Measurements from ENCODE around the gene ANKRD13A.
"Not testable (repeated sequence)": the region's sequence is repeated elsewhere in the genome, so short reads cannot be mapped to it uniquely, and the experiment has no call there.

The ANKRD13A gene

DNA sequence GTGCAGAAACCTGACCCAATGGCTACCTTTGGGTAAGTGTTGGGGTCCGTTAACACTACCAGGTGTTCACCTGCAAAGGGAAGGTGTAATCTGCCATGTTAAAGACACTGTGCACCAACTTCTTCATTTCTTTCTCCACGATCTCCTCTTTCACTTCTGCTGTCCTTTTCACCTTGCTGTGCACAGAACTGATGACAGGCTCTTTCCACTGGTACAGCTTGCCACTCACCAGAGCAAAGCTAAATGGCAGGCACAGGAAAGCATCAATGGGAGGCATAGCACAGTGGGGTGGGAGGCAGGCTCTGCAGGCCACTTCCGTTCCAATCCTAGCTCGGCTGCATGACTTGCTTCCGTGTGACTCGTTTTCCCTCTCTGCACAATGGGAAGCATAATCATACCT, 51.7 kb downstream of the ANKRD13A start:
- no peak overlapping the region for H3K4me3 ChIP-seq (ENCODE audit: low read depth, low read length)
- no peak for TF ChIP-seq CTCF (IDR thresholded peaks at IDR 0.05; ENCODE audit: control insufficient read depth, extremely low read depth, insufficient read depth)
- no peak for DNase-seq (ENCODE audit: low read depth)

DNA sequence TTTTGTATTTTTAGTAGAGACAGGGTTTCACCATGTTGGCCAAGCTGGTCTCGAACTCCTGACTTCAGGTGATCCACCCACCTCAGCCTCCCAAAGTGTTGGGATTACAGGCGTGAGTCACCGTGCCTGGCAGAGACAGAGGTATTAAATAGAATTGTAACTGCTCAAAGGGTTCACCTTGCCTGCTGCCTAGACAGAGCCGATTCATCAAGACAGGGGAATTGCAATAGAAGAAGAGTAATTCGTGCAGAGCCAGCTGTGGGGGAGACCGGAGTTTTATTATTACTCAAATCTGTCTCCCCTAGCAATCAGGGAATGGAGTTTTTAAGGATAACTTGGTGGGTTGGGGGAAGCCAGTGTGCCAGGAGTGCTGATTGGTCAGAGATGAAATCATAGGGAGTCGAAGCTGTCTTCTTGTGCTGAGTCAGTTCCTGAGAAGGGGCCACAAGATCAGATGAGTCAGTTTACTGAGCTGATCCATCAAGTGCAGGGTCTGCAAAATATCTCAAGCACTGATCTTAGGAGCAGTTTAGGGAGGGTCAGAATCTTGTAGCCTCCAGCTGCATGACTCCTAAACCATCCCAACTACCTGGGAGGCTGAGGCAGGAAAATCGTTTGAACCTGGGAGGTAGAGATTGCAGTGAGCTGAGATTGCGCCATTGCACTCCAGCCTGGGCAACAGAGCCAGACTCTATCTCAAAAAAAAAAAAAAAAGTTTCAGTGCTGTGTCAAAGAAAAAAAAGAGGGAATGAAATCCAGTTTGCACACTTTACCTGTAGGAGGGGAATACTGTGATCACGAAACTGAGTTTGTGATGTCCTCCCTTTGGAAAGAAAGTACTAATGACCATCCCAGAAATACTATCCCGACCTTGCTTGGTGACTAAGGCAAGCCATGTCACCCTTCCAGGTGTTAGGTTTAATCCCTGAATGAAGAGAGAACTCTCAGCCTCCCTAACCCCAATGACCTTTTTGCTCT, 56.4 kb downstream of the ANKRD13A start:
- not testable (repeated sequence) for DNase-seq (ENCODE audit: low read depth); H3K4me3 ChIP-seq (ENCODE audit: low read depth, low read length)

- DNase-seq (ENCODE audit: low read depth): not testable (repeated sequence)
Measured at GRCh38 chr12:110056643-110057042, 57.4 kb downstream of the ANKRD13A start.

DNA sequence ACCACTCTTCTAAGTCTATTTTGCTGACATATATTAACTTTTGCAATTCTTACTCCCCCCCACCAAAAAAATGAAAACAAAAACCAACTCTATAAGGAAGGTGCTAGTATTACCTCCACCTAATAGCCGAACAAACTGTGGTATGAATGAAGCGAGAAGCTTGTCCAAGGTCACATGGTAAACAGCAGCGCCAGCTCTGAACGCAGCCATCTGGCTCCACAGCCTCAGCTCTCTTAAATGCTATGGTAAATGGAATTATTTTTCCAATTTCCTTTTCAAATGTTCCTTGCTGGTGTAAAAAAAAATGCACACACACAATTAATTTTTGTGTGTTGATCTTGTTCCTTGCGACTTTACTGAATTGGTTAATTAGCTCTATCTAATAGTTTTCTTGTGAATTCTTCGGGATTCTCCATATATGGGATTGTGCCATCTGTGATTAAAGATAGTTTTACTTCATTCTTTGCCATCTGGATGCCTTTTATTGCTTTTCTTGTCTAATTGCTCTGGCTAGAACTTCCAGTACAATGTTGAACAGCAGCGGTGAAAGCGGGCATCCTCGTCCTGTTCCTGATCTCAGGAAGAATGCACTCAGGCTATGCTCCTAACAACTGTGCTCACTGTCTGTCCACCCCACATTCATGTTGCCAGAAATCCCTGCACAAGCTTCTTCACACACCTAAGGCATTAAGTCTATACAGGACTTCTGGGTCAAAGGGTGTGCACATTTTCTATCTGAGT, 59.8 kb downstream of the ANKRD13A start:
- TF ChIP-seq CTCF (IDR thresholded peaks at IDR 0.05; ENCODE audit: control insufficient read depth, extremely low read depth, insufficient read depth): no peak
- no peak overlapping the region for H3K4me3 ChIP-seq (ENCODE audit: low read depth, low read length)
- no peak for DNase-seq (ENCODE audit: low read depth)

More at GRCh38 chr12:110056643-110057042, 57.4 kb downstream of the ANKRD13A start:
- not testable (repeated sequence) for H3K4me3 ChIP-seq (ENCODE audit: low read depth, low read length)

DNA sequence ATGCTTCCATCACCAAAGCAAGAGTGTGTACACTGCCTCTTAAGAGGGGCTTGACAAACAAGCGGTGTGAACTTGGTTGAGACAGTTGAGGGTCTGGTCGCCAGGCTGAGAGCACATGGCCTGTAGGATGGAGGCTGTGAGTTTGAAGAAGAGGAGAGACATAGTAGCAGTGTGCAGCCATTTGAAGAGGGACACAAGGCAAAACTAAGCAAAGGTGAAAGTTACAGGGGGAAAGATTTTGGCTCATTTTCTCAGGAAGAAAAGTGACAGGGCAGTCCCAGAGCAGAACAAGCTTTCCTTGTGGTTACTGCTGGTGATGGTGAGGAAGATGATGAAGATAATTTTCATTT, 60.4 kb downstream of the ANKRD13A start:
- no peak overlapping the region for H3K4me3 ChIP-seq (ENCODE audit: low read depth, low read length)
- no peak for TF ChIP-seq CTCF (IDR thresholded peaks at IDR 0.05; ENCODE audit: control insufficient read depth, extremely low read depth, insufficient read depth)
- no peak for DNase-seq (ENCODE audit: low read depth)

- no peak overlapping the region for H3K4me3 ChIP-seq (ENCODE audit: low read depth, low read length)
- TF ChIP-seq CTCF (IDR thresholded peaks at IDR 0.05; ENCODE audit: control insufficient read depth, extremely low read depth, insufficient read depth): no peak
- DNase-seq (ENCODE audit: low read depth): no peak
Measured at GRCh38 chr12:110062241-110062640, 63.0 kb downstream of the ANKRD13A start.

DNA sequence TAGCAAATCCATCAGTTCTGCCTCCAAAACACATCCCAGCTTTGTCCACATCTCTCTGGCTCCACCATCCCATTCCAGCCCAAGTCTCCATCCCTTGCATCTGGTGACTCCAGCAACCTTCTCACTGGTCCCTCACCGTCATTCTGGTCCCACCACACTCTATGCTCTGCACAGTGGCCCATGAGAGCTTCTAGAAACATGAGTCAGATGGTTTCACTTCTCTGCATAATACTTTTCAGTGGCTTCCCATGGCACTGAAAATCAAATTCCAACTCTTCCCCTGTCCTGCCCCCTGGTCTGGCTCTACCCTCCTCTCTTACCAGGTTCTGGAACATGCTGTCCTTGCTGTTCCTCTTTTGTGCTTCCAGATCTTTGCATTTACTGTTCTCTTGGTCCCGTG, 66.3 kb downstream of the ANKRD13A start:
- no peak for TF ChIP-seq CTCF (IDR thresholded peaks at IDR 0.05; ENCODE audit: control insufficient read depth, extremely low read depth, insufficient read depth)
- H3K4me3 ChIP-seq (ENCODE audit: low read depth, low read length): no peak overlapping the region
- DNase-seq (ENCODE audit: low read depth): no peak
